ENCODE results near the gene SEC14L1.
"Not testable (repeated sequence)": the region's sequence is repeated elsewhere in the genome, so short reads cannot be mapped to it uniquely, and the experiment has no call there.

GRCh38 chr17:77152056-77152455, 11.3 kb downstream of the SEC14L1 start:
- TF ChIP-seq POLR2A, CTCF, POLR2AphosphoS5 (IDR thresholded peaks at IDR 0.05): not testable (repeated sequence)
